HL-60 (cell line): Measurements from ENCODE around the gene OR2M4.
A peak's percentile ranks its signal among the peaks of the same experiment; 100 is the strongest.
"Not testable (repeated sequence)": the region's sequence is repeated elsewhere in the genome, so short reads cannot be mapped to it uniquely, and the experiment has no call there.

Experiments
- DNase-seq, 2 experiments: peaks; one replicate each; pipeline ENCODE4 v3.0.0-alpha.2; 2010 to 2020; ENCODE audit warnings: low read depth in 1 of 2, low spot score in 1 of 2
- H3K27ac ChIP-seq: fragments of 250-450 bp; sonication (Bioruptor Pico); replicated peaks from 2 replicates; pipeline ENCODE4 v1.5.1; 2020; ENCODE audit warnings: mild to moderate bottlenecking, moderate library complexity
- H3K27me3 ChIP-seq: fragments of 250-450 bp; sonication (Bioruptor Pico); 2 replicates; pipeline ENCODE4 v1.5.1; 2021; ENCODE audit warnings: mild to moderate bottlenecking, moderate library complexity; ENCODE audit not compliant: insufficient read depth, poor library complexity, severe bottlenecking
- H3K4me3 ChIP-seq: replicated peaks from 2 replicates; pipeline ENCODE4 v1.5.1; 2011; ENCODE audit warnings: mild to moderate bottlenecking, control low read depth, low read length; ENCODE audit not compliant: insufficient read depth
- GABPA ChIP-seq: IDR thresholded peaks from 2 replicates; pipeline ENCODE4 v1.6.1; 2012; ENCODE audit warnings: low read depth
- POLR2AphosphoS5 ChIP-seq: IDR thresholded peaks from 2 replicates; pipeline ENCODE4 v1.6.1; 2012; ENCODE audit warnings: low read depth
- SPI1 ChIP-seq: IDR thresholded peaks from 2 replicates; pipeline ENCODE4 v1.6.1; 2012; ENCODE audit warnings: low read depth, mild to moderate bottlenecking, borderline replicate concordance
- TF ChIP-seq, protein P1 (sequence below): IDR thresholded peaks from 2 replicates; pipeline ENCODE4 v1.6.1; 2012; ENCODE audit warnings: low read depth; ENCODE audit not compliant: insufficient replicate concordance
- TF ChIP-seq, protein P2 (sequence below): IDR thresholded peaks from one replicate; pipeline ENCODE4 v1.5.1; 2011; ENCODE audit warnings: low read length, control low read depth, inconsistent platforms; ENCODE audit not compliant: insufficient read depth

OR2M4 gene

DNA sequence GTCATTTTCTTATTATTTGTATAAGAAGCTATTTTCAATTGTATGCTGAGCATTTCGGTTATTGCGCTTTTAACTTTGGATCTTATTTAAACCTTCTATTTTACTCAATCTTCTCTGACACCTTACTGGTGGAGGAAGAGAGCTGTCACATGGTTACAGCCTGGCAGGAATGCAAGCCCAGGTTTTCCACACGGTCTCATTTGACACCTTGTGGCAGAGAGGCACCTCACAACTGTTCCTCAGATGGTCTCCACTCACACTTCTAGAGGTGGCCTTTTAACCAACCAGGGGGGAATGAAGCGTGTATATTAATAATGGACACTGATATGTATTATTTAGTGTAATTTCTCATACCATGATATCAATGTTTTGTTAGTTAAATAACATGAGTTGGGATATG lies 37.0 kb downstream of the OR2M4 start:
- DNase-seq = no peak
- no peak for TF ChIP-seq GABPA
- no peak for TF ChIP-seq SPI1
- TF ChIP-seq POLR2AphosphoS5 = no peak
- TF ChIP-seq, protein P1, sequence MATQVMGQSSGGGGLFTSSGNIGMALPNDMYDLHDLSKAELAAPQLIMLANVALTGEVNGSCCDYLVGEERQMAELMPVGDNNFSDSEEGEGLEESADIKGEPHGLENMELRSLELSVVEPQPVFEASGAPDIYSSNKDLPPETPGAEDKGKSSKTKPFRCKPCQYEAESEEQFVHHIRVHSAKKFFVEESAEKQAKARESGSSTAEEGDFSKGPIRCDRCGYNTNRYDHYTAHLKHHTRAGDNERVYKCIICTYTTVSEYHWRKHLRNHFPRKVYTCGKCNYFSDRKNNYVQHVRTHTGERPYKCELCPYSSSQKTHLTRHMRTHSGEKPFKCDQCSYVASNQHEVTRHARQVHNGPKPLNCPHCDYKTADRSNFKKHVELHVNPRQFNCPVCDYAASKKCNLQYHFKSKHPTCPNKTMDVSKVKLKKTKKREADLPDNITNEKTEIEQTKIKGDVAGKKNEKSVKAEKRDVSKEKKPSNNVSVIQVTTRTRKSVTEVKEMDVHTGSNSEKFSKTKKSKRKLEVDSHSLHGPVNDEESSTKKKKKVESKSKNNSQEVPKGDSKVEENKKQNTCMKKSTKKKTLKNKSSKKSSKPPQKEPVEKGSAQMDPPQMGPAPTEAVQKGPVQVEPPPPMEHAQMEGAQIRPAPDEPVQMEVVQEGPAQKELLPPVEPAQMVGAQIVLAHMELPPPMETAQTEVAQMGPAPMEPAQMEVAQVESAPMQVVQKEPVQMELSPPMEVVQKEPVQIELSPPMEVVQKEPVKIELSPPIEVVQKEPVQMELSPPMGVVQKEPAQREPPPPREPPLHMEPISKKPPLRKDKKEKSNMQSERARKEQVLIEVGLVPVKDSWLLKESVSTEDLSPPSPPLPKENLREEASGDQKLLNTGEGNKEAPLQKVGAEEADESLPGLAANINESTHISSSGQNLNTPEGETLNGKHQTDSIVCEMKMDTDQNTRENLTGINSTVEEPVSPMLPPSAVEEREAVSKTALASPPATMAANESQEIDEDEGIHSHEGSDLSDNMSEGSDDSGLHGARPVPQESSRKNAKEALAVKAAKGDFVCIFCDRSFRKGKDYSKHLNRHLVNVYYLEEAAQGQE = no peak
- TF ChIP-seq, protein P2, sequence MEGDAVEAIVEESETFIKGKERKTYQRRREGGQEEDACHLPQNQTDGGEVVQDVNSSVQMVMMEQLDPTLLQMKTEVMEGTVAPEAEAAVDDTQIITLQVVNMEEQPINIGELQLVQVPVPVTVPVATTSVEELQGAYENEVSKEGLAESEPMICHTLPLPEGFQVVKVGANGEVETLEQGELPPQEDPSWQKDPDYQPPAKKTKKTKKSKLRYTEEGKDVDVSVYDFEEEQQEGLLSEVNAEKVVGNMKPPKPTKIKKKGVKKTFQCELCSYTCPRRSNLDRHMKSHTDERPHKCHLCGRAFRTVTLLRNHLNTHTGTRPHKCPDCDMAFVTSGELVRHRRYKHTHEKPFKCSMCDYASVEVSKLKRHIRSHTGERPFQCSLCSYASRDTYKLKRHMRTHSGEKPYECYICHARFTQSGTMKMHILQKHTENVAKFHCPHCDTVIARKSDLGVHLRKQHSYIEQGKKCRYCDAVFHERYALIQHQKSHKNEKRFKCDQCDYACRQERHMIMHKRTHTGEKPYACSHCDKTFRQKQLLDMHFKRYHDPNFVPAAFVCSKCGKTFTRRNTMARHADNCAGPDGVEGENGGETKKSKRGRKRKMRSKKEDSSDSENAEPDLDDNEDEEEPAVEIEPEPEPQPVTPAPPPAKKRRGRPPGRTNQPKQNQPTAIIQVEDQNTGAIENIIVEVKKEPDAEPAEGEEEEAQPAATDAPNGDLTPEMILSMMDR = no peak
- Histone ChIP-seq H3K27me3 (no peaks in the 10 kb centered on the region), H3K27ac (no peak overlapping the region), H3K4me3 (no peak overlapping the region)

DNA sequence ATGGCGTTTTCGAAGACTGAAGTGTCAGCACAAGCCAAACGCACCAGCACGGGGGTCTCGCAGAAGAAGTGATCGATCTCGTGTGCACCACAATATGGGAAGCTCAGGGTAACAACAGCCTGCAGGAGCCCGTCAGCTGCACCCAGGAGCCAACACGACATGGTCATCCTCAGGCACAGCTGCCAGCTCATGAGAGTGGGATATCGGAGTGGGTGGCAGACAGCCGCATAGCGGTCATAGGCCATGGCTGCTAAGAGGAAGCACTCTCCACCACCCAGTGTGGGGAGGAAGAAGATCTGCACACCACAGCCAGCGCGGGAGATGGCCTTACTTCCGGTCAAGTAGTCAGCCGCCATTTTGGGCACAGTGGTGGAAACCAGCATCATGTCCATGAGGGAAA lies 42.0 kb downstream of the OR2M4 start:
- not testable (repeated sequence) for H3K27ac ChIP-seq, H3K4me3 ChIP-seq, DNase-seq, H3K27me3 ChIP-seq

DNA sequence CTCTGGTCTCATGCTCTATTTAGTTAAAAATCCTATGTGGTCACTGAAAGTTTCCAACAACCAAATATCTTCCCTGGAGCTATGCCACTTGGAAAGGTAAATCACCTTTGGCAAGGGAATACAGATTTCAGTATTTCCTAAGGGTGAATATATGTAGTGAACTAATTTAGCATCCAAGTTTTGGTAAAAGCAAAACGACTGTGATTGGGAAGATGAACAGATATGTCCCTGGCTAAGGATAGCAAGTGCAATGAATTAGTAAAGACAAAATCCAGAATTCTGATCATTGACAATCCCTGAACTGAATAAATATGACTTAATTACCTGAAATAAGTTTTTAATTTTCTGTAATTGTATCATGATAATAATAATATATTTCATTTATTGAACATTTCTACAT lies 46.7 kb downstream of the OR2M4 start, which contains the start of gene OR2T33:
TSS of gene OR2T33 (minus strand) at position 101 of the 400 bp plus-strand sequence. CDS start 4,162 bp downstream, outside the sequence.
- no peak for DNase-seq
- Histone ChIP-seq H3K27ac (no peak within 1 kb of the TSS), H3K27me3 (no peaks in the 10 kb centered on the region), H3K4me3 (no peak within 1 kb of the TSS)
- TF ChIP-seq SPI1 (no peak), GABPA (no peak), POLR2AphosphoS5 (no peak)
- TF ChIP-seq, protein P2 = no peak
- TF ChIP-seq, protein P1 = no peak

DNA sequence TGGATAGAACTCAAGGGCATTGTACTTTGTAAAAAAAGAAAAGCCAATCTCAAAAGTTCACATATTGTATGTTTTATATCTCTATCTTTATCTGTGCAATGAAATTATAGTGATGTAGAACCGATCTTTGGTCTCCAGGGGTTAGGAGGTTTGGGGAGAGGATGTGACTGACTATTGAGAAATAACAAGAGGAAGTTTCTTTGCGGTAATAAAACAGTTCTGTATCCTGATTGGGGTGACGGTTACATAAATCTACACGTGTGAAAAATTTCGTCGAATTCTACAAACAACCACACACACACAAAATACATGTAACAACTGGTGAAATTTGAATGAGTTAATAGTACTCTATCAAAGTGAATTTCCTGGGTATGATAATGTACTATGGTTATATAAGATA lies 57.2 kb downstream of the OR2M4 start:
- TF ChIP-seq, protein P1 = no peak
- TF ChIP-seq, protein P2 = no peak
- no peak for TF ChIP-seq GABPA
- TF ChIP-seq SPI1 = peak; percentile 44; the same call in 1 of the 2 replicates
- DNase-seq = peak; percentile 35 to 49
- H3K27me3 ChIP-seq = no peaks in the 10 kb centered on the region
- no peak overlapping the region for H3K4me3 ChIP-seq
- no peak overlapping the region for H3K27ac ChIP-seq
